Liver (tissue), 3 donors: ENCODE measurements around the gene ERC2.

Source experiments
- CTCF ChIP-seq: fragments of 150-350 bp; IDR thresholded peaks from 2 replicates; pipeline ENCODE4 v1.5.1; 2017; ENCODE audit warnings: improper control_type of control experiment, low read depth, low read length; ENCODE audit not compliant: missing input control
- JUND ChIP-seq, 2 donors: IDR thresholded peaks; 2 replicates each; pipeline ENCODE4 v1.6.1; 2016; ENCODE audit warnings: antibody characterized with exemption in 2 of 2
- TAF1 ChIP-seq: conservative IDR thresholded peaks from 2 replicates; pipeline ENCODE4 v1.6.1; 2016; ENCODE audit warnings: antibody characterized with exemption, mild to moderate bottlenecking
- donor health status: healthy.
- donor health status: healthy.

DNA sequence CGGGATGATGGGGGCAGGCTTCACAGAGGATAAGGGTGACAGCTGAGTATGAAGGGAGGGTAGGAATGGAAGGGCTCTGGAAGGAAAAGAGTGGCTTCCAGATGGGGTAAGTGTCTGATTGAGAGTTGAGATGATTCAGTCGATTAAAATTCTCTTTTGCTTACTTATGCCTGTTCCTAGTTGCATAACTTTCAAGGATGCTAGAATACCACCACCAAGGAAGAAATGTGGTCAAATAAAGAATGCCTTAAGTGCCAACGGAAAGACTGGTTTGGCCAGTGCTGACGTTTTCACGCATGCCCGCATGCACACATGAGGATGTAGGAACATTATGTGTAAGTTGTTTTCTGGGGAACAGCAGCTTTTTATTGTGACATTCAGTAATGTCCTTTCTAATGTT is 717.7 kb downstream of the ERC2 start:
- no peak for TF ChIP-seq CTCF
- no peak for TF ChIP-seq JUND (IDR thresholded peaks at IDR 0.05)
- no peak for TF ChIP-seq TAF1
